Kidney (tissue), 14 donors: Measurements from ENCODE around the gene YBEY. TPM values are rescaled to one million over a fixed set of nuclear protein-coding genes. Genes with fewer than 3 reads are reported as not detected.

Experiments used
- DNase-seq, 5 donors: peaks; one replicate each; pipeline ENCODE4 v3.0.0-alpha.2; 2013 to 2020
- FAIRE-seq: peaks from 2 replicates; lab custom pipeline; 2012; peaks lifted over from hg19 to GRCh38; lab: Jason Lieb, UNC
- H3K27ac ChIP-seq, 2 donors: one replicate each; pipeline ENCODE4 v1.7.0; 2013; ENCODE audit warnings: low read depth in 2 of 2, low read length in 2 of 2, inconsistent platforms in 1 of 2
- H3K27me3 ChIP-seq: one replicate; pipeline ENCODE4 v1.7.1; 2013; ENCODE audit warnings: low read length, inconsistent platforms; ENCODE audit not compliant: control insufficient read depth, insufficient read depth
- H3K36me3 ChIP-seq, 3 donors: one replicate each; pipeline versions ENCODE4 v1.7.0 to v1.7.1; 2013; ENCODE audit warnings: low read length in 3 of 3, control low read depth in 1 of 3, inconsistent platforms in 1 of 3; ENCODE audit not compliant: insufficient read depth in 3 of 3, control insufficient read depth in 2 of 3
- H3K4me1 ChIP-seq, 3 donors: one replicate each; pipeline versions ENCODE4 v1.7.0 to v1.7.1; 2013; ENCODE audit warnings: low read length in 3 of 3, inconsistent platforms in 1 of 3, low read depth in 1 of 3; ENCODE audit not compliant: control insufficient read depth in 2 of 3, insufficient read depth in 2 of 3
- H3K4me3 ChIP-seq, 3 donors: one replicate each; pipeline versions ENCODE4 v1.7.0 to v1.8.1; 2013; ENCODE audit warnings: low read length in 3 of 3, control low read depth in 1 of 3, inconsistent platforms in 1 of 3
- H3K9ac ChIP-seq, 3 donors: one replicate each; pipeline versions ENCODE4 v1.7.0 to v1.7.1; 2013; ENCODE audit warnings: low read length in 3 of 3, control low read depth in 1 of 3, inconsistent platforms in 1 of 3
- H3K9me3 ChIP-seq, 3 donors: one replicate each; pipeline versions ENCODE4 v1.7.0 to v1.7.1; 2013; ENCODE audit warnings: low read length in 3 of 3, control low read depth in 1 of 3, inconsistent platforms in 1 of 3; ENCODE audit not compliant: control insufficient read depth in 2 of 3, insufficient read depth in 1 of 3
- intact Hi-C: fragments of 100-400 bp; cut with DNase I; formaldehyde crosslinking; loops from one replicate; pipeline ENCODE4 v1.11.1; 2022
- polyA plus RNA-seq: library from polyadenylated mRNA; stranded (reverse); fragments of 350-450 nt; fragmentation: Illumina TruSeq; extraction: RNeasy Lipid Tissue Mini Kit (QIAGEN cat#74804); gene quantifications from one replicate; pipeline ENCODE4 v1.2.3, GENCODE V29; 2014; ENCODE audit warnings: low read depth, low replicate concordance; ENCODE audit not compliant: insufficient read depth
- total RNA-seq: library from RNA; stranded (reverse); fragmentation: NEBNext Ultra II Directional; extraction: Animal tissue kit (Norgen Biotek cat#: 25700); gene quantifications from one replicate; pipeline ENCODE4 v1.2.1, GENCODE V29; 2021
- TF ChIP-seq, protein P1 (sequence below): IDR thresholded peaks from 3 replicates; pipeline ENCODE4 v1.5.1; 2012; ENCODE audit warnings: mild to moderate bottlenecking, moderate library complexity, borderline replicate concordance; ENCODE audit not compliant: insufficient read depth; ENCODE audit errors: extremely low read depth
- donor health status: control.
- donor health status: control.
- donor health status: control.
- donor health status: control.
- donor health status: control.
- donor health status: DM: yes; HTN: yes; CAD: no.
- donor health status: Normal renal cell carcinoma (clear cell type).

YBEY gene
- total and polyA plus RNA-seq, 2 donors from 2014 or later = 17.5 to 29.6 TPM

DNA sequence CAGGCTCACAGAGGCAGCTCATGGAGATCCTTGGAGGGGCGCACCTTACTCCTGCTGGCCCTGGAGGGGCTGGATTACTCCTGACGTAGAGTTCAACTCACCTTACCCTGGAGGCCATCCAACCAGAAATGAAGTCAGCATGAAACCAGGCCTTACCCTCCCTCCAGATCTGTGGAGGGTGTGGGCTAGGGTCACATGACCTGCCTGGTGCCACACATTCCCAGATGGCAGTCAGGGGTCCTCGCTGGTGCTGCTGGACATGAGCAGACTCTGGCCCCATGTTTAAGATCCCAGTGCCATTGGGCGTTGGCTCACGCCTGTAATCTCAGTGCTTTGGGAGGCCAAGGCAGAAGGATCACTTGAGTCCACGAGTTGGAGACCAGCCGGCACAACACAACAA is 33.0 kb downstream of the YBEY start:
- no peak overlapping the region for H3K9ac ChIP-seq
- H3K4me3 ChIP-seq = no peak overlapping the region
- FAIRE-seq = no peak
- intact Hi-C loops = no loop called here
- no peaks in the 10 kb centered on the region for H3K9me3 ChIP-seq
- TF ChIP-seq, protein P1, sequence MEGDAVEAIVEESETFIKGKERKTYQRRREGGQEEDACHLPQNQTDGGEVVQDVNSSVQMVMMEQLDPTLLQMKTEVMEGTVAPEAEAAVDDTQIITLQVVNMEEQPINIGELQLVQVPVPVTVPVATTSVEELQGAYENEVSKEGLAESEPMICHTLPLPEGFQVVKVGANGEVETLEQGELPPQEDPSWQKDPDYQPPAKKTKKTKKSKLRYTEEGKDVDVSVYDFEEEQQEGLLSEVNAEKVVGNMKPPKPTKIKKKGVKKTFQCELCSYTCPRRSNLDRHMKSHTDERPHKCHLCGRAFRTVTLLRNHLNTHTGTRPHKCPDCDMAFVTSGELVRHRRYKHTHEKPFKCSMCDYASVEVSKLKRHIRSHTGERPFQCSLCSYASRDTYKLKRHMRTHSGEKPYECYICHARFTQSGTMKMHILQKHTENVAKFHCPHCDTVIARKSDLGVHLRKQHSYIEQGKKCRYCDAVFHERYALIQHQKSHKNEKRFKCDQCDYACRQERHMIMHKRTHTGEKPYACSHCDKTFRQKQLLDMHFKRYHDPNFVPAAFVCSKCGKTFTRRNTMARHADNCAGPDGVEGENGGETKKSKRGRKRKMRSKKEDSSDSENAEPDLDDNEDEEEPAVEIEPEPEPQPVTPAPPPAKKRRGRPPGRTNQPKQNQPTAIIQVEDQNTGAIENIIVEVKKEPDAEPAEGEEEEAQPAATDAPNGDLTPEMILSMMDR = no peak
- DNase-seq = no peak
- H3K27me3 ChIP-seq = no peaks in the 10 kb centered on the region
- no peaks in the 10 kb centered on the region for H3K36me3 ChIP-seq
- no peak overlapping the region for H3K27ac ChIP-seq
- peaks cover 0 to 7% (median 3%) of the 10 kb centered on the region in 3 donors for H3K4me1 ChIP-seq

DNA sequence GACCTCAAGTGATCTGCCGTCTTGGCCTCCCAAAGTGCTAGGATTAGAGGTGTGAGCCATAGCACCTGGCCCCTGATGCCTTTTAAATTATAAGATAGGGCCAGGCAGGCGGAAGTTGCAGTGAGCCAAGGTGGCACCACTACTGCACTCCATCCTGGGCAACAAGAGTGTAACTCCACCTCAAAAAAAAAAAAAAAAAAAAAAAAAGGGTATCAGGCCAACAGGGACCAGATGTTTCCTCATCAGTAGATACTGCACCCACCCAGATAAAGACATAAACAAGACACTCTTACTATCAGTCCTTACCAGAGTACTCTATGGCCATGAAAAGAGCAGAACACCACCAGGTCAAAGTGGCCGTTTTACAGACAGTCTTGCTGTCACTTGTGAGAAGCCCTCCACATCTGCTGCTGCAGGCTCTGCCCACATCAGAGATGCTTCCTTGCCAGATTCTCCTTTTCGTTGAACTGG is 34.2 kb downstream of the YBEY start:
- H3K36me3 ChIP-seq = no peaks in the 10 kb centered on the region
- no peak overlapping the region for H3K27ac ChIP-seq
- peaks cover 0 to 8% (median 3%) of the 10 kb centered on the region in 3 donors for H3K4me1 ChIP-seq
- no peaks in the 10 kb centered on the region for H3K27me3 ChIP-seq
- TF ChIP-seq, protein P1 = no peak
- H3K9ac ChIP-seq = no peak overlapping the region
- intact Hi-C loops = no loop called here
- DNase-seq (no peak), FAIRE-seq (no peak)
- H3K4me3 ChIP-seq = no peak overlapping the region
- H3K9me3 ChIP-seq = no peaks in the 10 kb centered on the region

DNA sequence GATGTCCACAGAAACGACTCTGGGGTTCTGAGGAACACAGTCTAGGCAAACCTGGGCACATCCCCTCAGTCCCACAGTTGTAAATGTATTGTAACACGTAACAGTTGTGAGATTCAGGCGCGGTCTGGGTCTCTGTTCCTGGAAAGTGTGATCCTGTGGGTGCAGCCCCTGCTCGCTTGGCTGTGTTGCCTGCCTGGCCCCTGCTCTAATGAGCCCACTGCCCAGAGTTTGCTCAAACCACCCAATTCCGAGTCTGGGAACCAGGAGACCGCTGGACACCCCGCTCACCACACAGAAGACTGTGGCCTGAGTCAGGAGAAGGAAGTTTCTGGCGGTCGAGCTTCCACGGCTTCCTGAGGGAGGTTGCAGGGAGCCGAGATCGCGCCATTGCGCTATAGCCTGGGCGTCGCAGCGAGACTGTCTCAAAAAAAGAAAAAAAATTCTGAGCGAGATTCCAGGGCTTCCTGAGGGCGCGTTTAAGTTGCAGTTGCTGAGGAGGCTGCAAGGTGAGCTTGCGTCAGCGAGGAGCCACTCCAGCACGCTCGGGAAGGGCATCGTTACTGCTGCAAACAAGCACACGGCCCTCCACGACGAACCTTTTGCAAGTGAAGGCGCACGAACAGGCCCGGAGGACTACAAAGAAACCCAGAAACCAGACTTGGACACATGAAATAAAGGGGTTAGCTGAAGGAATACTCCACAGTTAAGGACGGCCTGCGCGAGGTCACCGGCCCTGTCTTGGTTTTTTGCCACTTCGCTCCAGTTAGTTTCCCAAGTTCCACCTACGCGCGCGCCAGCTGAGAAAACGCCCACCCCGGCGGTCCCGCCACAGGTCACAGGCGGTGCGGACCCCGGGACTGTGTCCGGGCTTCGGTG is 36.4 kb downstream of the YBEY start:
- intact Hi-C loops = no loop called here
- FAIRE-seq (no peak), DNase-seq (peak in 4 of 5 donors; percentile 18 to 66 (median 24))

More for the DNA sequence above, 36.4 kb downstream of the YBEY start:
- TF ChIP-seq, protein P1 = no peak
- H3K27me3 ChIP-seq = no peaks in the 10 kb centered on the region
- peaks cover 0 to 12% (median 3%) of the 10 kb centered on the region in 3 donors for H3K4me1 ChIP-seq
- peak overlapping the region; percentile 64 to 89 (median 66) for H3K4me3 ChIP-seq
- H3K9me3 ChIP-seq = no peaks in the 10 kb centered on the region
- peak overlapping the region; percentile 46 to 61 (median 53) for H3K9ac ChIP-seq
- no peak overlapping the region for H3K27ac ChIP-seq
- H3K36me3 ChIP-seq = no peaks in the 10 kb centered on the region
